ENCODE results near the gene BDKRB2. TPM values are rescaled to one million over a fixed set of nuclear protein-coding genes. Genes with fewer than 3 reads are reported as not detected.

The BDKRB2 gene
- total RNA-seq, 4 donors from 2014 or later, result 2.1 to 6.2 (median 2.8) TPM

DNA sequence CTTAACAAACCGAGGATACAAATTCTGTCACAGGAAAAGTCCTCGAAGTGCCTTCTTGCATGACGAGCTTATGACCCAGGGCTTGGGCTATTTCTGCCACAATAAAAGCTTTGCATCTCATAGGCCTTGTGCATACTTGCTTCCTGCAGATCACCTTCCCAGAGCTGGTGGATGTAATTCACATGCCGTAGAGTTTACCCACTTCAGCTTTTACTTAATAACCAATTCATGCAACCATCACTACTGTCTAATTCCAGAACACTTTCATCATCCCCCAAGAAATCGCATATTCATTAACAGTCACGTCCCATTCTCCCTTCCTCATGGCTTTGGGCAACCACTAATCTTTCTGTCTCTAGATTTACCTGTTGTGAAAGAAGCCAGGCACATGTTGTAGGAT is 42.4 kb downstream of the BDKRB2 start:
- TF ChIP-seq, protein P1, sequence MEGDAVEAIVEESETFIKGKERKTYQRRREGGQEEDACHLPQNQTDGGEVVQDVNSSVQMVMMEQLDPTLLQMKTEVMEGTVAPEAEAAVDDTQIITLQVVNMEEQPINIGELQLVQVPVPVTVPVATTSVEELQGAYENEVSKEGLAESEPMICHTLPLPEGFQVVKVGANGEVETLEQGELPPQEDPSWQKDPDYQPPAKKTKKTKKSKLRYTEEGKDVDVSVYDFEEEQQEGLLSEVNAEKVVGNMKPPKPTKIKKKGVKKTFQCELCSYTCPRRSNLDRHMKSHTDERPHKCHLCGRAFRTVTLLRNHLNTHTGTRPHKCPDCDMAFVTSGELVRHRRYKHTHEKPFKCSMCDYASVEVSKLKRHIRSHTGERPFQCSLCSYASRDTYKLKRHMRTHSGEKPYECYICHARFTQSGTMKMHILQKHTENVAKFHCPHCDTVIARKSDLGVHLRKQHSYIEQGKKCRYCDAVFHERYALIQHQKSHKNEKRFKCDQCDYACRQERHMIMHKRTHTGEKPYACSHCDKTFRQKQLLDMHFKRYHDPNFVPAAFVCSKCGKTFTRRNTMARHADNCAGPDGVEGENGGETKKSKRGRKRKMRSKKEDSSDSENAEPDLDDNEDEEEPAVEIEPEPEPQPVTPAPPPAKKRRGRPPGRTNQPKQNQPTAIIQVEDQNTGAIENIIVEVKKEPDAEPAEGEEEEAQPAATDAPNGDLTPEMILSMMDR (IDR thresholded peaks at IDR 0.05; ENCODE audit: low read depth), result no peak

DNA sequence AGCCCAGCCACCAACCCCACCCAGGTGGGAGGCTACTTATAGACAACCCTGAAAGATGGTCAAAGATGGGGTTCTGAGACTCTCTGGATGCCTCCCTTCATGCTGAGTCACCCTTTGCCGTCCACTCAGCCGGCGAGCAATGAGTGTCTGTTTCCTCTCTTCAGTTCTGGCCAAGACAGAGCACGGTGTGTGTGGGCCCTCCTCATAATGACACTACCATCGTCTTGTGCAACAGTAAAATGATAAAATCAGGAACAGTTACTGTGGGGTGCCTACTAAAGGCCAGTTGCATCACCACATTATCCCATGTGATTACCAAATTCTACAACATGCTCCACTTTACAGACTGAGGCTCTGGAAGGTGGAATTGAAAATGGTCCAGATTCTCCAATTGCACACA is 44.4 kb downstream of the BDKRB2 start:
- TF ChIP-seq, protein P1 (IDR thresholded peaks at IDR 0.05; ENCODE audit: low read depth), result no peak

DNA sequence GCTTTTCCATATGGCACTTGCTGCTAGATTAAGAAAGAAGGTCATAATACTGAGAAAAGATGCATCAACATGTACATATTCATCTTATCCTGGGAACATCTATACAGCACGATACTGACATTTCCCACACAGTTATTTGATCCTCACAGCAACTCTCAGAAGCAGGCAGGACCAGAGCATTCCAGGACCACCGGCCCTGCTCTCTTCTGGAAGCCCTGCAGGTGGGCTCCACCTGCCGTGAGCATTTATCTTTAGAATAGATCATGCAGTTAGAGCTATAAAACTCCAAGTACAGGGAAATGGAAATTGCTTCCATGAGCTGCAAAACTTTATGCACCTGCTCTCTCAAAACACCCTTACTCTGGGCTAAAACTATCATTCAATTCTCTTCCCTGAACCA is 45.8 kb downstream of the BDKRB2 start:
- TF ChIP-seq, protein P1 (IDR thresholded peaks at IDR 0.05; ENCODE audit: low read depth), result no peak

DNA sequence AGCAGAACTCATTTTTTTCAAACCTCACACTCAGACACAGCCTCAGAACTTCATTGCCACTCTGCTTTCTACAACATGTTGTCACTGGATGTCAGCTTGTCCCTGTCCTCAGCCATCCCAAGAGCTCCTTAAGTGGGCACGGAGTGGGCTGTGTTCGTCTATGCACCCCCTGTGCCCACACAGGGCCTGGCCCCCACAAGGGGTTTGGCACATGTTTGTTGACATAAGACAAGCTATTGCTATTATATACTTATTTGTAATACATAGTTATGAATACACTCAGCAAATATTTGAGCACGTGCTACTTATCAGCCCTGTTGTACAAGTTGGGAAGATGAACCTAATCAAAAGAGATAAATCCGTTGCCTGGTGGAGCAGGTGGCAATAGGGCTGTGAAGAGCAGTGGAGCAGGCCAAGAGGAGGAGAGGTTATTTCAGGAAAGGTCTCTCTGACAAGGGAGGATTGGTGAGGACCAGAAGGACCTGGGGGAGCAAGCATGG is 47.1 kb downstream of the BDKRB2 start:
- TF ChIP-seq, protein P1 (IDR thresholded peaks at IDR 0.05; ENCODE audit: low read depth), result no peak

DNA sequence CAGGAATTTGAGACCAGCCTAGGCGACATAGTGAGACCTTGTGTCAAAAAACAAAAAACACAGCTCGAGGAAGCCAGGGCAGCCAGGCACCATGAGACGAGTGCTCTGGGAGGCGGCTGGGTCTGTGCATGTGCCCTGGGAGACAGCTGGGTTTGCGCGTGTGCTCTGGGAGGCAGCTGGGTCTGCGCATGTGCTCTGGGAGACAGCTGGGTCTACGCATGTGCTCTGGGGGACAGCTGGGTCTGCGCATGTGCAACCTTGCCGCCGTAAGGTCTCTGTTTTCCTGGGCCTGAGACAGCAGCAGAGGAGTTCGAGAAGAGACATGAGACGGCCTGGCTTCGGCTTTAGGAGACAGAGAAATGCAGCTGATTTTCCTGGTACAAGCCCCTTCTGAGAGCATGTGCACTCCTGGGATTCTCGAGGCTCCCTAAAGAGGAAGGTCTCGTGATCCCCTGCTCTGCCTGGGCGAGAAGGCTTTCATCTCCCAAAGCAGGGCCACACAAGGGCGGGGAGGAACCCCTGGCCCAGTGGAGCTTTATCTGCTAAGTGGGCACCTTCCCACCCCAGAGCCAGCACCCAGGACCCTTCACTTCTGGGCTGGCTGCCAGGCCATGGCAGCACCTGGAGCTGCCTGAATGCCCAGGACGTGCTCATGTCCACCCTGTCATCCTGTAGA is 47.8 kb downstream of the BDKRB2 start:
- TF ChIP-seq, protein P1 (IDR thresholded peaks at IDR 0.05; ENCODE audit: low read depth), result no peak

DNA sequence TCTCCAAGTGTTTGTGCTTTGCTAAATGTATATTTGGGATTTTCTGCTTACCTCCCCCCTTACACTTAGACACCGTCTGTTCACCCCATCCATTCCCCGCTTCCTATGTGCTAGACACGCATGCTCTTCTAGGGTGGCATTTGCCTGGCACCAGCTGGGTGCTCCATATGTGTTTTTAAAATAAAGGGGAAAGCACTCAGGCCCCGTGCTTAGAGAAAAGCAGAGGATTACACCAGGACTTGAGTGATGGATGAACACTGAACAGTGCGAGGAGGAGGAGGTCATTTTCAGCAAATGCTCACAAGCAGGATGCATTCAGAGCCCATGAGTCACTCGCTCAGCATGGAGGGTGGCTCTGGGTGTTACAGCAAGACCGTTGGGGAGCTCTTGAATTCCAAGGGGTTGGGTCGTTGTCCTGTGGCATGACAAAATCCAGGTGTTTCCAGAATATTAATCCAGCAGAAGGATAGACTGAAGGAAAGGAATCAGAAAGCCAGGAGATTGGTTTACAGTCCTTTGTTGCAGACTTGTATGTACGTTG is 48.4 kb downstream of the BDKRB2 start:
- TF ChIP-seq, protein P1 (IDR thresholded peaks at IDR 0.05; ENCODE audit: low read depth), result no peak

DNA sequence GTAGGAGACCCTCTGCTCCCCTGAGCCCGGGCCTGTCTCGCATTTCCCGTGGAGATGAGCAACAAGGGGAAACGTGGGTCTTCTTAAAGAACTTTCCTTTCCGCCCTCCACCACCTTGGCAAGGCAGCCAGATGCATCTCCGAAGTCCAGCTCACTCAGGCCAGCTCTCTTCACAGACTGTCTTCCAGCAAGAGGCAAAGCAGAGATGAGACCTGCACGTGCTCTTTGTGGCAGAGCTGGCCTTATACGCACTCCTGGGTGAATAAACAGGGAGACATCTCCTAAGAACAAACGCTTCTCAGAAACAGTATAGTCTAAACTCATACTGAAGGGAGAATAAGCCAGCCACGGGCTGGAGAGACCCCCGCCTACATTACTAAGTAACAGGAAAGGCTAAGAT is 50.0 kb downstream of the BDKRB2 start:
- TF ChIP-seq, protein P1 (IDR thresholded peaks at IDR 0.05; ENCODE audit: low read depth), result no peak
